ENCODE results near the gene FYN.
"Not testable (repeated sequence)": the region's sequence is repeated elsewhere in the genome, so short reads cannot be mapped to it uniquely, and the experiment has no call there.

FYN gene

DNA sequence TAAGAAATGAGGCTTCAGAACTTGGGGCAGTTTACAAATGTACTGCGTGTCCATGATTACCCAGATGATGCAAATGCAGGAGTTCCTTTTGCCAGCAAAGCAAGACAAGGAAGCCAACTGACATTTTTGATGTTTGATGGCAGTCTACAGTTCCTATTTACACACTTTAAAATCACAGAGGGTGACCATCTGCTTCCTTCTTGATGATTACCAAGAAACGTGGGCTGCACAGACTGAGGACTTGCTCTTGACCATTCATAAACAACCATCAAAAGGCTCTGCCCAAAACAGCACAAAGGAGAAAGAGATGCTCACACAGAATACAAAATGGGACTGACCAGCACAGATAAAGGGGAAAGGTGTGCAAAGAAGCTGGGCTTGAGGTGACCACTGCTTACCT is 187.7 kb downstream of the FYN start:
- Histone ChIP-seq H3K27me3 (ENCODE audit: control insufficient read depth, insufficient read depth, low read length) (no peaks in the 10 kb centered on the region), H3K9ac (ENCODE audit: low read length) (no peak overlapping the region), H3K36me3 (ENCODE audit: control insufficient read depth, low read depth, low read length) (peaks cover 12% of the 10 kb centered on the region), H3K4me3 (ENCODE audit: low read length) (no peak overlapping the region), H3K9me3 (ENCODE audit: control insufficient read depth, low read depth, low read length) (no peaks in the 10 kb centered on the region), H3K27ac (ENCODE audit: low read length) (no peak overlapping the region), H3K4me1 (ENCODE audit: control insufficient read depth, low read depth, low read length) (peaks cover 10% of the 10 kb centered on the region)

DNA sequence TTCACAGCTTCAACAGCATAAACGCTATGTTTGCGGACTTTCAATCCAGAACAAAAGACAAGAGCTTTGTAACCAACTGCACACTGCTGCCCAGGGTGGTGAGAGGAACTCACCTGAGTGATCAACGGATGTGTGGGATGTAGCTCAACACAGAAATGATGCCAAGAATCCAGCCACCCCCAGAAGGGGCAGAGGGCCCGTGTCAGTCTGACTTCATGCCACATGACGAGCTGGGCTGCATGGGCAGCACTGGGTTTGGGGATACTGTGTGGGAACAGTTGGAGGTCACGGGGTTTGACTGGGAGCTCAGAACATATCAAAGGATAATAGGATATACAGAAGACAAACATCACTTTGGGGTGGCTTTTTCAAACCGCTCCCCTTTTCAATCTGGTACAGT is 188.2 kb downstream of the FYN start:
- Histone ChIP-seq H3K9me3 (ENCODE audit: control insufficient read depth, low read depth, low read length) (no peaks in the 10 kb centered on the region), H3K27ac (ENCODE audit: low read length) (no peak overlapping the region), H3K9ac (ENCODE audit: low read length) (no peak overlapping the region), H3K36me3 (ENCODE audit: control insufficient read depth, low read depth, low read length) (peaks cover 12% of the 10 kb centered on the region), H3K4me1 (ENCODE audit: control insufficient read depth, low read depth, low read length) (peaks cover 10% of the 10 kb centered on the region), H3K27me3 (ENCODE audit: control insufficient read depth, insufficient read depth, low read length) (no peaks in the 10 kb centered on the region), H3K4me3 (ENCODE audit: low read length) (no peak overlapping the region)

DNA sequence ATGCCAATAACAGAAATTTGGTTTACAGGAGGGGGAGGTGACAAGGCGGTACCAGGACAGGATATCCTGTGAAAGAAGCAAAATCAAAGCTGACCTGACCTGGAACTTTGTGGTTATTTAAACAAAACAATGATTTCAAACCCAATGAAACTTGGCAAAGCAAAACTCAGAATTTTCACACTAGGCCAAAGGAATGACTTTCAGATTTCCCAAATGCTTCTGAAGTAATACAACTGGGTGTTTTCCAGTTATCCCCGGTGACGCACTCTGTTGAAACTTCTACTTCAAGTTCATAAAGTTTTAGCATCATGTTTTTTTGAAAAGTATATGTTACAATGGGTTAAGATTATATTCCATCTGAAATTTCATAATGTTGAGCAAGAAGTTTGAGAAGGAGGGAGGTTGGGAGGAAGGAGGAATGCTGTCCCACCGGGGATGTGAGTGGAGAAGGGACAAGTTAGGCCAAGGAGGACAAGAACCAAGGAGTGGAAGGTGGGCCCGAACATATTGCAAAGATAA is 189.4 kb downstream of the FYN start:
- H3K4me3 ChIP-seq (ENCODE audit: low read length), result no peak overlapping the region
- no peaks in the 10 kb centered on the region for H3K27me3 ChIP-seq (ENCODE audit: control insufficient read depth, insufficient read depth, low read length)
- H3K4me1 ChIP-seq (ENCODE audit: control insufficient read depth, low read depth, low read length), result peaks cover 10% of the 10 kb centered on the region
- H3K9me3 ChIP-seq (ENCODE audit: control insufficient read depth, low read depth, low read length), result no peaks in the 10 kb centered on the region
- no peak overlapping the region for H3K27ac ChIP-seq (ENCODE audit: low read length)
- H3K36me3 ChIP-seq (ENCODE audit: control insufficient read depth, low read depth, low read length), result peaks cover 12% of the 10 kb centered on the region
- H3K9ac ChIP-seq (ENCODE audit: low read length), result no peak overlapping the region

DNA sequence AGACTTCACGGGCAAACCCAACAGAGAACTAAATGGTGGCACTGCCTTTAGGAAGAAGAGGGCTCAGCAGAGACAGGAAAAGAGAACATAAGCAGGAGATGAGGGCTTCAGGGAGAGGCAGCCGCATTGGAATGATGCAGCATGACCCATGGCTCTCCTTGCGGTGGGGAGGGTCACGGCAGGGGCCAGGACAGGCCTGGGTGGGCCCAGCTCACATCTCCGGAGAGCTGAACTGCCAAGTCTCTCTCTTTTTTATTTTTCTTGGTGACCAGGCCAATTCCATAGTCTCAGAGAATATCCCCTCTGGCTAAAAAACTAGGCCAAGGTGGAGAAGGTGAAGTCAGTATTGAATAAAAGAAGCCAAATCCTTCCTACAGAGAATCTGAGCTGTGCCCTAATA is 190.1 kb downstream of the FYN start:
- Histone ChIP-seq H3K4me3 (ENCODE audit: low read length) (no peak overlapping the region), H3K9me3 (ENCODE audit: control insufficient read depth, low read depth, low read length) (no peaks in the 10 kb centered on the region), H3K27me3 (ENCODE audit: control insufficient read depth, insufficient read depth, low read length) (no peaks in the 10 kb centered on the region), H3K27ac (ENCODE audit: low read length) (no peak overlapping the region), H3K9ac (ENCODE audit: low read length) (no peak overlapping the region), H3K36me3 (ENCODE audit: control insufficient read depth, low read depth, low read length) (peaks cover 12% of the 10 kb centered on the region), H3K4me1 (ENCODE audit: control insufficient read depth, low read depth, low read length) (peaks cover 10% of the 10 kb centered on the region)

DNA sequence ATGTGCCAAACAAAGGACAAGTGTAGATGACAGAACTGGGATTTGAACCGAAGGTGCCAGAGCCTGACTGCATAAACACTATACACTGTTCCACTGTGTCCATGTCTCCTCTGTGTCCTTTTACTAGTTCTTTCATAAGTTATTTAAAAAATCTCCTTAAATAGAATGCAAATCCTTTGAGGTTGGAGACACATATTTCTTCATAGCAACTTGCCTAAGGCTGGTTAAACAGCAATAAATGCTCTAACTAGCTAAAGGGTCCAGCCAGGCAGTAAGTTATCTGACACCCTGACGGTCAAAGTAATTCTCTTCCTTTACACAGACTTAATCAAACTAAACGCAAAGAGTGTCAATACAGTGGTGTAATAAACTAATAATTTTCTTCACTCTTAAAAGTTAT is 191.4 kb downstream of the FYN start:
- H3K27me3 ChIP-seq (ENCODE audit: control insufficient read depth, insufficient read depth, low read length), result no peaks in the 10 kb centered on the region
- no peaks in the 10 kb centered on the region for H3K9me3 ChIP-seq (ENCODE audit: control insufficient read depth, low read depth, low read length)
- no peak overlapping the region for H3K9ac ChIP-seq (ENCODE audit: low read length)
- H3K4me1 ChIP-seq (ENCODE audit: control insufficient read depth, low read depth, low read length), result peaks cover 20% of the 10 kb centered on the region
- H3K4me3 ChIP-seq (ENCODE audit: low read length), result no peak overlapping the region
- H3K36me3 ChIP-seq (ENCODE audit: control insufficient read depth, low read depth, low read length), result peaks cover 12% of the 10 kb centered on the region
- H3K27ac ChIP-seq (ENCODE audit: low read length), result no peak overlapping the region

DNA sequence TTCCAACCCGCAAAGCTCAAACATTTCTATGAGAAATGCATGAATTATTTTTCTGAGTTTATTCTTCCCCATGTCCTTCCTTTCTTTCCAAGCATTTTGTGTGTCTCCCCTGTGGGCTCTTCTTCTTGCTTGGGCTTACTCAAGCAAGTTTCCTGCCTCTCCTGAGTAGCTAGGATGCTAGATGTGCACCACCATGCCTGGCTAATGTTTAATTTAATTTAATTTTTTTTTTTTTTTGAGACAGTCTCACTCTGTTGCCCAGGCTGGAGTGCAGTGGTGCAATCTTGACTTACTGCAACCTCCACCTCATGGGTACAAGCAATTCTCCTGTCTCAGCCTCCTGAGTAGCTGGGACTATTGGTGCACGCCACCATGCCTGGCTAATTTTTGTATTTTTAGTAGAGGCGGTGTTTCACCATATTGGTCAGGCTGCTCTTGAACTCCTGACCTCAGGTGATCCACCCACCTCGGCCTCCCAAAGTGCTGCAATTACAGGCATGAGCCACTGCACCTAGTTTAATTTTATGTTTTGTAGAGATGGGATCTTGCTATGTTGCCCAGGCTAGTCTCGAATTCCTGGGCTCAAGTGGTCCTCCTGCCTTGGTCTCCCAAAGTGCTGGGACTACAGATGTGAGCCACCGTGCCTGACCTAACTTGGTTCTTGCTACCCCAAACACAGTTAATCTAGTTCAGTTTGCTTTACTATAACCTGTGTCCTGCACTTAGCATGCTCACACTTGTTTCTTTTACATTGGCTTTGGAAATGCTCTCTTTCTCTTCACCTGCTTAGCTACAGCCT is 192.2 kb downstream of the FYN start:
- H3K9me3 ChIP-seq (ENCODE audit: control insufficient read depth, low read depth, low read length); H3K27ac ChIP-seq (ENCODE audit: low read length); H3K4me3 ChIP-seq (ENCODE audit: low read length); H3K27me3 ChIP-seq (ENCODE audit: control insufficient read depth, insufficient read depth, low read length); H3K9ac ChIP-seq (ENCODE audit: low read length): not testable (repeated sequence)
- Histone ChIP-seq H3K36me3 (ENCODE audit: control insufficient read depth, low read depth, low read length) (peaks cover 12% of the 10 kb centered on the region), H3K4me1 (ENCODE audit: control insufficient read depth, low read depth, low read length) (peaks cover 11% of the 10 kb centered on the region)

DNA sequence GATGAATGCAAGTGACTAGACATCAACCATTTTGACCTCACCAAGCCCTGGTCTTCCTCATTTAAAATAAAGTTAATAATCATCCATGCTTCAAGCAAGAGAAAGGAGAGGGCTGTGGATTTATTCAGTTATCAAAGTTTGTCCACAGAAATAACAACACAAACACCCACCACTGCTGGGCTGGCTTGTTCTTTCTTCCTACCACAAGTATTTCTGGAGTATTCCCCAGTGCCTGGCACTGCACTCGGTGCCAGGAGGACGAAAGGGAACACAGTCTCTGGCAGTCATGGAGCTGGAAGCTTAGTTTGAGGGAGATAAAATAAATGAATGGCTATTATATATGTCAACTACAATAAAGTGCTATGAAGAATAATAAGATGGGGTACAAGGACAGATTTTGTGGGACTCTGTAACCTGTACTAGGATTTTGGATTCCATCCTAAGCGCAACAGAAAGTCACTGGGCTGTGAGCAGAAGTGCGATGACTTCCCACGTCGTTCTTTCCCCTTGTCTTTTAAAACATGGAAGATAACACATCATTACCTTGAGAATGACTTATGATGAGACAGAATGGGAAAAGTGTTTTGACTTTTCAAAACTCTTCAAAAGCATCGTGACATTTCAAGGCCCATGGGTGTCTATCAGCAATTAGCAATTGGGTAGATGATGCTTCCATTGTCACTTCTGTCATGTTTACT is 193.1 kb downstream of the FYN start:
- Histone ChIP-seq H3K4me3 (ENCODE audit: low read length) (no peak overlapping the region), H3K4me1 (ENCODE audit: control insufficient read depth, low read depth, low read length) (peaks cover 10% of the 10 kb centered on the region), H3K27ac (ENCODE audit: low read length) (no peak overlapping the region), H3K36me3 (ENCODE audit: control insufficient read depth, low read depth, low read length) (peaks cover 10% of the 10 kb centered on the region), H3K9ac (ENCODE audit: low read length) (no peak overlapping the region), H3K27me3 (ENCODE audit: control insufficient read depth, insufficient read depth, low read length) (no peaks in the 10 kb centered on the region), H3K9me3 (ENCODE audit: control insufficient read depth, low read depth, low read length) (no peaks in the 10 kb centered on the region)

DNA sequence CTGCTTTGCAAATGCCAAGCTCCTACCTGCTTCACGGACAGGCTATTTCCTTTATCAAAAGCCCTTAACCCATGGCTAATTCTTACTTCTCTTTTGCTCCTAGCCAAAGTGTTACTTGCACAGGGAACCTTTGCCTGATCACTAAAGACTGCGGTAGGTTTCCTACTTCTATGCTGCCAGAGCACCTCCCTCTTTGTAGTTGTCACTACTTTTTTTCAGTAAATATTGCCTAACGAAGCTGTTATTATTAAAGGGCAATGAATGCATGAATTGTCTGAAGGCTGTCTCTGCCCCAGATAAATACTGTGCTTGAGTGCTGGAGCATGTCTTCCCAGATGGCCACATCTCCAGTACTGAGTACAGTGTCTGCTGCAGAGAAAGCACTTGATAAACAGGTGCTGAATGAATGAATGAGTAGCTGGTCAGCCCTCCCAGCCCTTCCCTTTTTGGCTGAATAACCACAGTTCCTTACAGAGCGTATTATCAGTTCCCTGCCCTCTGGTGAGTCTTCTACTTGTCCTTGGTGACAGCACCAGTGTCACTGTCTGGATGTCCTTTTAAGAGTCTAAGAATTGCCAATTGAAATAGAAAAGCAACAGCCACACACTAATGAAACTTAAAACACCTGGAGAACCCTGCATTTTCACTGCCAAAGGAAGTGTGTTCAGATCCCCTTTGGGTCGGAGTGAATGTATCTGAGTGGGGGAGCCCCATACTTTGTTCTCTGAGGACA is 194.0 kb downstream of the FYN start:
- no peak overlapping the region for H3K9ac ChIP-seq (ENCODE audit: low read length)

DNA sequence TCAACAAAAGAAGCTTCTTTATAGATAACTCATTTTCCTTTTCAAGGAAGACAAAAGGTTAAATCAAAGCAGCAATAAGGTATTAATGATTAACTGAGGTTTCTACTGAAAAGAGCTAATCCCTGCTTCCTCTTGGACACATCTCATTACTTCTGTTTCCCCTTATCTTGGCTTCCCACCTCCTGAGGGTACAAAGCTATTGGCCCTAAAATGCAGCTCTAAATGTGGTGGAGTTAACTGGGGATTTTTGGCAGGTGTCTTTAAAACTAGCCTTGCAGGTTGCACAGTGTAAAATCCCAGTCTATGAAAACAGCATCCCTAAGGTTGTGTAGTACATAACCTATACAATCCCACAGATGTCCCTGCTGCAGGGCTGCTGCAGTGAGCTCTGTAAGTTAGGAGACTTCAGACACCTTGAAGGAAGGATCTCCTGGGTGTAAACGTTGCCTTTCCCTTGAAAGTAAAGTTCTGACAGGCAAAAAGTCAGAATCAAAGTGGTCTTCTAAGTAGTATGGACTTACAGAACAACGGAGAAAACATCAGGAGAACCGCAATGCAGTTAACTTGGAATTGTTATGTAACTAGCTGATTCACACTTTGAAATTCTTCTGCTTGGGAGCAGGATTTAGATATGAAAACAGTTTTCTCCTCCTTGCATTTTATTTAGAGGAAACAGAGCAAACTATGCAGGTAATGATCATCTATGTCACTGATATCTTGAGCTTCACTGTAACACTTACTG is 195.8 kb downstream of the FYN start:
- no peaks in the 10 kb centered on the region for H3K9me3 ChIP-seq (ENCODE audit: control insufficient read depth, low read depth, low read length)
- no peak overlapping the region for H3K9ac ChIP-seq (ENCODE audit: low read length)
- no peak overlapping the region for H3K27ac ChIP-seq (ENCODE audit: low read length)
- H3K4me1 ChIP-seq (ENCODE audit: control insufficient read depth, low read depth, low read length), result peaks cover 20% of the 10 kb centered on the region
- no peaks in the 10 kb centered on the region for H3K27me3 ChIP-seq (ENCODE audit: control insufficient read depth, insufficient read depth, low read length)
- H3K36me3 ChIP-seq (ENCODE audit: control insufficient read depth, low read depth, low read length), result peaks cover 9% of the 10 kb centered on the region
- no peak overlapping the region for H3K4me3 ChIP-seq (ENCODE audit: low read length)

More for the DNA sequence above, 194.0 kb downstream of the FYN start:
- H3K27ac ChIP-seq (ENCODE audit: low read length), result no peak overlapping the region
- no peaks in the 10 kb centered on the region for H3K27me3 ChIP-seq (ENCODE audit: control insufficient read depth, insufficient read depth, low read length)
- peaks cover 5% of the 10 kb centered on the region for H3K36me3 ChIP-seq (ENCODE audit: control insufficient read depth, low read depth, low read length)
- H3K9me3 ChIP-seq (ENCODE audit: control insufficient read depth, low read depth, low read length), result no peaks in the 10 kb centered on the region
- peaks cover 10% of the 10 kb centered on the region for H3K4me1 ChIP-seq (ENCODE audit: control insufficient read depth, low read depth, low read length)
- H3K4me3 ChIP-seq (ENCODE audit: low read length), result no peak overlapping the region

DNA sequence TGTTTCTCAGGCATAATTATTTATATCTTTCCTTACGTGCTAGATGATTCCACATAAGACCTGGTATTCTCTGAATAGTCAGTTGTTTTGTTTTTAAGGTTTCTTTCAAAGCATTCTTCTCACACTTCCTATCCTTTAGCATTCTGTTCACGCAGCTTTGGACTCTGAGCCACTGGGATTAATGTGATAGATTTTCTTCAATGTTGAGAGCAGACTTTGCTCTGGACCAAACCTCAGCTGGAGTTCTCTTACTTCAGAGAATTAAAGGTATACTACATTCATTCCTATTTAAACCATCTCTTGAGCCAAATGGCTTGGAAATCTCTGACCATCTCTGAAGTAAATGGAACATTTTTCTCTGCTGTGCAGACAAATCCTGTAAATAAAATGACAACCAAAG is 196.9 kb downstream of the FYN start:
- Histone ChIP-seq H3K9ac (ENCODE audit: low read length) (no peak overlapping the region), H3K4me3 (ENCODE audit: low read length) (no peak overlapping the region), H3K27ac (ENCODE audit: low read length) (no peak overlapping the region), H3K27me3 (ENCODE audit: control insufficient read depth, insufficient read depth, low read length) (no peaks in the 10 kb centered on the region), H3K9me3 (ENCODE audit: control insufficient read depth, low read depth, low read length) (no peaks in the 10 kb centered on the region), H3K36me3 (ENCODE audit: control insufficient read depth, low read depth, low read length) (peaks cover 9% of the 10 kb centered on the region), H3K4me1 (ENCODE audit: control insufficient read depth, low read depth, low read length) (peaks cover 22% of the 10 kb centered on the region)

DNA sequence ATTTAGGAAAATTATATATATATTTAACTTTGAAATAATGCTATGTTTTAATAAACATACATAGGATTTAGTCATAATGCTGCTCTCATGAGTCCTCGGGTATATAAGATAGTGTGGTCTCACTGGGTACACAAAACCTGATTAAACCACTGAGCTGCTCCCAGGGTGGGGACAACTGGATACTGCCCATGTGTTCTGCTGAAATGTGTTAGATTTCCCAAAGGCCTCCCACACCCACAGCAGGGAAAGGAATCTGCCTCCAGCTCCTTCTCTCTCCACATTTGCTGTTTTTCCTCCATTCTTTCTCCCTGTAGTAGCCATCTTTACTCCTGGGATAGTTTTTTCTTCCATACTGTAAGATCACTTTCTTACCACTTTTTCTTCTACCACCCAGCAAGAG is 198.4 kb downstream of the FYN start:
- peaks cover 9% of the 10 kb centered on the region for H3K36me3 ChIP-seq (ENCODE audit: control insufficient read depth, low read depth, low read length)
- no peak overlapping the region for H3K27ac ChIP-seq (ENCODE audit: low read length)
- no peaks in the 10 kb centered on the region for H3K9me3 ChIP-seq (ENCODE audit: control insufficient read depth, low read depth, low read length)
- H3K27me3 ChIP-seq (ENCODE audit: control insufficient read depth, insufficient read depth, low read length), result no peaks in the 10 kb centered on the region
- H3K9ac ChIP-seq (ENCODE audit: low read length), result no peak overlapping the region
- H3K4me1 ChIP-seq (ENCODE audit: control insufficient read depth, low read depth, low read length), result peaks cover 22% of the 10 kb centered on the region
- no peak overlapping the region for H3K4me3 ChIP-seq (ENCODE audit: low read length)

All from iPS-18a (cell line).